Endothelial cell of umbilical vein (primary cell): ENCODE results near the gene IL32. TPM values are rescaled to one million over a fixed set of nuclear protein-coding genes. Genes with fewer than 3 reads are reported as not detected.
A peak's percentile ranks its signal among the peaks of the same experiment; 100 is the strongest.

Experiments
- BruUV-seq: library from RNA; stranded (reverse); fragments of 400-500 nt; replicated peaks from 2 replicates; lab custom pipeline; 2021; lab: Mats Ljungman, UMichigan
- CTCF ChIA-PET: fragments of 300-600, 350-600 bp; sonication (Branson Sonifier 250); formaldehyde crosslinking; loops from one replicate; lab custom pipeline; 2021; ENCODE audit warnings: antibody characterized with exemption, inconsistent platforms; lab: Charles Lee
- POLR2A ChIA-PET: fragments of 300-600, 350-600 bp; sonication (Branson Sonifier 250); formaldehyde crosslinking; loops from one replicate; lab custom pipeline; 2021; ENCODE audit warnings: antibody characterized with exemption, inconsistent platforms; lab: Charles Lee
- DNase-seq: peaks from one replicate; pipeline ENCODE4 v3.0.0-alpha.2; 2011; ENCODE audit warnings: low read depth, low spot score
- FAIRE-seq: peaks from 2 replicates; lab custom pipeline; 2011; peaks lifted over from hg19 to GRCh38; lab: Jason Lieb, UNC
- H2AFZ ChIP-seq: 2 replicates; pipeline ENCODE4 v1.6.0; 2012; ENCODE audit warnings: low read depth, low read length, control low read depth, inconsistent platforms
- H3K27ac ChIP-seq: 2 replicates; pipeline ENCODE4 v1.5.1; 2011; ENCODE audit warnings: low read depth, mild to moderate bottlenecking, control low read depth, low read length, moderate library complexity; ENCODE audit not compliant: insufficient read depth
- H3K27me3 ChIP-seq, 2 experiments: 2 replicates each; pipeline versions ENCODE4 v1.6.0 to v1.6.1; 2011; ENCODE audit warnings: low read length in 2 of 2, mixed read lengths in 1 of 2; ENCODE audit not compliant: control insufficient read depth in 2 of 2, insufficient read depth in 2 of 2
- H3K36me3 ChIP-seq, 2 experiments: 2 replicates in 1 of 2; 3 replicates in 1 of 2; pipeline ENCODE4 v1.5.1; 2011; ENCODE audit warnings: low read length in 2 of 2, mild to moderate bottlenecking in 1 of 2, moderate library complexity in 1 of 2; ENCODE audit not compliant: control insufficient read depth in 2 of 2, insufficient read depth in 2 of 2; ENCODE audit errors: extremely low read depth in 1 of 2
- H3K4me1 ChIP-seq: 3 replicates; pipeline ENCODE4 v1.5.1; 2011; ENCODE audit warnings: mild to moderate bottlenecking, low read length; ENCODE audit not compliant: control insufficient read depth, insufficient read depth; ENCODE audit errors: extremely low read depth
- H3K4me2 ChIP-seq: 2 replicates; pipeline ENCODE4 v1.6.1; 2011; ENCODE audit warnings: low read length, control low read depth, mixed read lengths; ENCODE audit not compliant: insufficient read depth
- H3K4me3 ChIP-seq, 3 experiments: fragments of 200-600 bp in 1 of 3; sonication (generic), shearing (Covaris generic) in 1 of 3; replicated peaks in 1 of 3; 2 replicates each; pipeline ENCODE4 v1.5.1; 2011 to 2016; ENCODE audit warnings: control low read depth in 3 of 3, low read length in 3 of 3, mild to moderate bottlenecking in 2 of 3, inconsistent platforms in 1 of 3, low read depth in 1 of 3, moderate library complexity in 1 of 3; ENCODE audit not compliant: insufficient read depth in 1 of 3
- H3K79me2 ChIP-seq: 2 replicates; pipeline ENCODE4 v1.6.0; 2012; ENCODE audit warnings: low read length, inconsistent platforms; ENCODE audit not compliant: control insufficient read depth, insufficient read depth
- H3K9ac ChIP-seq: replicated peaks from 2 replicates; pipeline ENCODE3; 2011; ENCODE audit warnings: low read length, control low read depth; ENCODE audit not compliant: insufficient read depth; ENCODE audit errors: extremely low read depth
- H3K9me1 ChIP-seq: replicated peaks from 3 replicates; pipeline ENCODE4 v1.6.0; 2011; ENCODE audit warnings: mild to moderate bottlenecking, low read length; ENCODE audit not compliant: control insufficient read depth, insufficient read depth; ENCODE audit errors: extremely low read depth
- H3K9me3 ChIP-seq: replicated peaks from 2 replicates; pipeline ENCODE4 v1.5.1; 2012; ENCODE audit warnings: low read length, inconsistent platforms; ENCODE audit not compliant: control insufficient read depth, insufficient read depth
- H4K20me1 ChIP-seq: replicated peaks from 2 replicates; pipeline ENCODE3; 2011; ENCODE audit warnings: mild to moderate bottlenecking, low read length; ENCODE audit not compliant: control insufficient read depth, insufficient read depth; ENCODE audit errors: extremely low read depth
- EZH2 ChIP-seq: IDR thresholded peaks from 2 replicates; pipeline ENCODE4 v1.6.1; 2012; ENCODE audit warnings: borderline replicate concordance, low read depth, mild to moderate bottlenecking, moderate library complexity, low read length, inconsistent platforms; ENCODE audit not compliant: severe bottlenecking
- FOS ChIP-seq: IDR thresholded peaks from 2 replicates; pipeline ENCODE4 v1.6.1; 2011; ENCODE audit warnings: mild to moderate bottlenecking, low read length, moderate library complexity, borderline replicate concordance; ENCODE audit not compliant: insufficient read depth
- GATA2 ChIP-seq: IDR thresholded peaks from 2 replicates; pipeline ENCODE4 v1.7.0; 2011; ENCODE audit warnings: low read depth, mild to moderate bottlenecking, moderate library complexity, mixed read lengths, low read length; ENCODE audit not compliant: insufficient read length, insufficient read depth
- JUN ChIP-seq: IDR thresholded peaks from 2 replicates; pipeline ENCODE4 v1.6.1; 2011; ENCODE audit warnings: borderline replicate concordance, low read depth; ENCODE audit not compliant: insufficient read length, insufficient read depth
- MYC ChIP-seq: IDR thresholded peaks from one replicate; pipeline ENCODE4 v1.6.1; 2011; ENCODE audit warnings: mild to moderate bottlenecking, low read depth, low read length
- POLR2A ChIP-seq: IDR thresholded peaks from 2 replicates; pipeline ENCODE4 v1.6.1; 2012; ENCODE audit warnings: low read depth, mild to moderate bottlenecking, control low read depth, low read length
- POLR2AphosphoS5 ChIP-seq: IDR thresholded peaks from 2 replicates; pipeline ENCODE4 v1.6.1; 2012; ENCODE audit warnings: low read depth, mild to moderate bottlenecking, control low read depth, low read length, moderate library complexity; ENCODE audit not compliant: insufficient read depth
- dilution Hi-C: fragments of 300-500 bp; cut with MboI; formaldehyde crosslinking; loops from one replicate; pipeline ENCODE4 v1.15.0; 2019; ENCODE audit warnings: low sequenced_read_pairs; ENCODE audit not compliant: extremely low pct_ligation_motif_present
- intact Hi-C: fragments of 100-400 bp; cut with micrococcal nuclease; formaldehyde crosslinking; loops from one replicate; pipeline ENCODE4 v1.10.0; 2022
- polyA plus RNA-seq, 4 experiments: library from polyadenylated mRNA; depleted of rRNA in 3 of 4; stranded (reverse) in 3 of 4; unstranded in 1 of 4; fragments of >200 nt; gene quantifications; 2 replicates each; pipeline versions ENCODE4 v1.2.1 to v1.2.3, GENCODE V29; 2011 to 2012; ENCODE audit warnings: missing spikeins in 1 of 4
- total RNA-seq: library from RNA; stranded (reverse); gene quantifications from 2 replicates; pipeline ENCODE4 v1.2.3, GENCODE V29; 2021
- TF ChIP-seq, protein P1 (sequence below): IDR thresholded peaks from 2 replicates; pipeline ENCODE4 v1.6.1; 2011; ENCODE audit not compliant: insufficient read depth, insufficient read length
- TF ChIP-seq, protein P2 (sequence below), 2 donors: IDR thresholded peaks; 1 replicate in 1 of 2; 2 replicates in 1 of 2; pipeline ENCODE4 v1.5.1; 2011; ENCODE audit warnings: low read length in 2 of 2, mild to moderate bottlenecking in 2 of 2, moderate library complexity in 2 of 2, control low read depth in 1 of 2, inconsistent platforms in 1 of 2, low read depth in 1 of 2; ENCODE audit not compliant: insufficient read depth in 1 of 2; ENCODE audit errors: extremely low read depth in 1 of 2

Gene IL32
- total and polyA plus RNA-seq, 2 donors (not counting 3 experiments of a cell fraction or from before 2014, with no cell fraction given): 55.7 to 336 TPM

DNA sequence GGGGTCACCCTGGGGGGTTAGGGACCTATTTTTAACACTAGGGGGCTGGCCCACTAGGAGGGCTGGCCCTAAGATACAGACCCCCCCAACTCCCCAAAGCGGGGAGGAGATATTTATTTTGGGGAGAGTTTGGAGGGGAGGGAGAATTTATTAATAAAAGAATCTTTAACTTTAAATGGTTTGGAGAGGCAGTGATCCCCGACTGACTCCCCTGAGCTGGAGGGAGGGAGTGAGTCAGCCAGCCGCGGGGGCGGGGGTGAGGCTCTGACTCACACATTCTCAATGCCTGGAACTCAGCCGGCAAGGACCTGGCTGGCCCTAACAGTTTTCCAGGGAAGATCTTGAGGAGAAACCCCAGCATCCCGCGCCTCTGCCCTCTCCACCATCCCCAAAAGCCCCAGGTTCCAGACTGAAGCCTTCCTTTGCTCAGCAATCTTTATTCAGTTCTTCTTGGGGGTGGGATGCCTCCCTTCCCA lies 43.2 kb upstream of the IL32 start:
- peaks cover 18% of the 10 kb centered on the region for H3K4me1 ChIP-seq
- no peaks in the 10 kb centered on the region for H3K27me3 ChIP-seq
- no peaks in the 10 kb centered on the region for H4K20me1 ChIP-seq
- ChIA-PET POLR2A (interaction anchor here (1.4 kb wide), 1 partner anchor 112 kb away, joined by 3 read pairs; the partner anchor contains the start of gene ZNF213), CTCF (interaction anchor here (1.4 to 6.1 kb wide), 4 partner anchors 8 to 107 kb away, joined by 6 to 52 read pairs (median 9); no protein-coding TSS in a partner anchor)
- no peaks in the 10 kb centered on the region for H3K9me1 ChIP-seq
- peaks cover 0 to 9% of the 10 kb centered on the region in 2 experiments for H3K36me3 ChIP-seq
- no peak overlapping the region for H2AFZ ChIP-seq
- TF ChIP-seq GATA2 (no peak), POLR2A (no peak), JUN (peak; percentile 90), FOS (peak; percentile 99), EZH2 (no peak), MYC (no peak), POLR2AphosphoS5 (peak; percentile 82)
- TF ChIP-seq, protein P1, sequence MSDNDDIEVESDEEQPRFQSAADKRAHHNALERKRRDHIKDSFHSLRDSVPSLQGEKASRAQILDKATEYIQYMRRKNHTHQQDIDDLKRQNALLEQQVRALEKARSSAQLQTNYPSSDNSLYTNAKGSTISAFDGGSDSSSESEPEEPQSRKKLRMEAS: no peak
- TF ChIP-seq, protein P2, sequence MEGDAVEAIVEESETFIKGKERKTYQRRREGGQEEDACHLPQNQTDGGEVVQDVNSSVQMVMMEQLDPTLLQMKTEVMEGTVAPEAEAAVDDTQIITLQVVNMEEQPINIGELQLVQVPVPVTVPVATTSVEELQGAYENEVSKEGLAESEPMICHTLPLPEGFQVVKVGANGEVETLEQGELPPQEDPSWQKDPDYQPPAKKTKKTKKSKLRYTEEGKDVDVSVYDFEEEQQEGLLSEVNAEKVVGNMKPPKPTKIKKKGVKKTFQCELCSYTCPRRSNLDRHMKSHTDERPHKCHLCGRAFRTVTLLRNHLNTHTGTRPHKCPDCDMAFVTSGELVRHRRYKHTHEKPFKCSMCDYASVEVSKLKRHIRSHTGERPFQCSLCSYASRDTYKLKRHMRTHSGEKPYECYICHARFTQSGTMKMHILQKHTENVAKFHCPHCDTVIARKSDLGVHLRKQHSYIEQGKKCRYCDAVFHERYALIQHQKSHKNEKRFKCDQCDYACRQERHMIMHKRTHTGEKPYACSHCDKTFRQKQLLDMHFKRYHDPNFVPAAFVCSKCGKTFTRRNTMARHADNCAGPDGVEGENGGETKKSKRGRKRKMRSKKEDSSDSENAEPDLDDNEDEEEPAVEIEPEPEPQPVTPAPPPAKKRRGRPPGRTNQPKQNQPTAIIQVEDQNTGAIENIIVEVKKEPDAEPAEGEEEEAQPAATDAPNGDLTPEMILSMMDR (IDR thresholded peaks at IDR 0.05; ENCODE audit: extremely low read depth in 1 of 2, insufficient read depth in 1 of 2, low read depth in 1 of 2, low read length in 2 of 2): no peak
- BruUV-seq: no TSS peak
- H3K4me2 ChIP-seq: peak overlapping the region; percentile 83
- H3K79me2 ChIP-seq: peaks cover 2% of the 10 kb centered on the region
- peak overlapping the region; percentile 98 for H3K27ac ChIP-seq
- dilution Hi-C loops: no loop called here
- DNase-seq: peak; percentile 93
- no peaks in the 10 kb centered on the region for H3K9me3 ChIP-seq
- peak; percentile 95 for FAIRE-seq
- peak overlapping the region; percentile 90 for H3K9ac ChIP-seq
- peak overlapping the region; percentile 45 to 61 (median 53) for H3K4me3 ChIP-seq
- intact Hi-C loops: no loop called here
